Upper lobe of right lung (tissue), 1 donor: ENCODE measurements around the gene ECE2. TPM values are rescaled to one million over a fixed set of nuclear protein-coding genes. Genes with fewer than 3 reads are reported as not detected.

Experiments used
- ATAC-seq: fragments of 200-7000 bp; cut with Tn5 transposase; one replicate; pipeline ENCODE4 v1.9.1; 2020; ENCODE audit warnings: mild to moderate bottlenecking, moderate library complexity
- DNase-seq: peaks from one replicate; pipeline ENCODE4 v3.0.0-alpha.2; 2020
- H3K27ac ChIP-seq: fragments of 200-600 bp; one replicate; pipeline ENCODE4 v1.8.0; 2022
- H3K27me3 ChIP-seq: fragments of 200-600 bp; one replicate; pipeline ENCODE4 v1.8.0; 2022; ENCODE audit warnings: mild to moderate bottlenecking
- H3K36me3 ChIP-seq: fragments of 200-600 bp; one replicate; pipeline ENCODE4 v1.8.0; 2022
- H3K4me1 ChIP-seq: fragments of 200-600 bp; one replicate; pipeline ENCODE4 v1.8.0; 2022
- H3K4me3 ChIP-seq: fragments of 200-600 bp; one replicate; pipeline ENCODE4 v1.8.0; 2022; ENCODE audit warnings: mild to moderate bottlenecking
- H3K9me3 ChIP-seq: fragments of 200-600 bp; one replicate; pipeline ENCODE4 v1.8.0; 2022
- CTCF ChIP-seq: fragments of 200-600 bp; IDR thresholded peaks from one replicate; pipeline ENCODE4 v1.8.0; 2022; ENCODE audit warnings: antibody characterized with exemption
- intact Hi-C: fragments of 100-400 bp; cut with DNase I; formaldehyde crosslinking; loops from one replicate; pipeline ENCODE4 v1.11.0; 2022
- total RNA-seq: library from RNA; stranded (reverse); fragmentation: NEBNext Ultra II Directional; extraction: Animal tissue kit (Norgen Biotek cat#: 25700); gene quantifications from one replicate; pipeline ENCODE4 v1.2.1, GENCODE V29; 2021
- donor health status: DM: no; HTN: yes; CAD: no; lungs with severe emphysema.

The ECE2 gene
- total RNA-seq, 1 donor from 2014 or later = not detected

- ATAC-seq (no peak), DNase-seq (no peak)
- TF ChIP-seq CTCF = no peak
- intact Hi-C loops = no loop called here
- no peak overlapping the region for H3K4me3 ChIP-seq
- H3K4me1 ChIP-seq = no peaks in the 10 kb centered on the region
- H3K27me3 ChIP-seq = no peaks in the 10 kb centered on the region
- no peak overlapping the region for H3K27ac ChIP-seq
- no peaks in the 10 kb centered on the region for H3K9me3 ChIP-seq
- H3K36me3 ChIP-seq = peaks cover 22% of the 10 kb centered on the region
Measured at GRCh38 chr3:184239221-184239620, 36.6 kb upstream of the ECE2 start.

- H3K27me3 ChIP-seq = no peaks in the 10 kb centered on the region
- no peaks in the 10 kb centered on the region for H3K4me1 ChIP-seq
- no peak overlapping the region for H3K27ac ChIP-seq
- H3K36me3 ChIP-seq = peaks cover 27% of the 10 kb centered on the region
- H3K4me3 ChIP-seq = no peak overlapping the region
- TF ChIP-seq CTCF = no peak
- DNase-seq = no peak
- no peaks in the 10 kb centered on the region for H3K9me3 ChIP-seq
- intact Hi-C loops = loop anchor here (10.0 kb wide), 1 partner anchor 95 kb away; no protein-coding TSS in a partner anchor
- no peak for ATAC-seq
Measured at GRCh38 chr3:184239708-184240107, 36.1 kb upstream of the ECE2 start.

- Histone ChIP-seq H3K4me1 (no peaks in the 10 kb centered on the region), H3K27me3 (no peaks in the 10 kb centered on the region), H3K9me3 (no peaks in the 10 kb centered on the region), H3K4me3 (no peak overlapping the region), H3K36me3 (peaks cover 35% of the 10 kb centered on the region), H3K27ac (no peak overlapping the region)
- no peak for ATAC-seq
- intact Hi-C loops = loop anchor here (10.0 kb wide), 1 partner anchor 96 kb away; no protein-coding TSS in a partner anchor
- no peak for TF ChIP-seq CTCF
- DNase-seq = no peak
Measured at GRCh38 chr3:184240384-184241140, 35.3 kb upstream of the ECE2 start.

- intact Hi-C loops = loop anchor here (10.0 kb wide), 1 partner anchor 96 kb away; no protein-coding TSS in a partner anchor
- ATAC-seq (no peak), DNase-seq (no peak)
- TF ChIP-seq CTCF = no peak
- Histone ChIP-seq H3K27me3 (no peaks in the 10 kb centered on the region), H3K27ac (no peak overlapping the region), H3K4me1 (no peaks in the 10 kb centered on the region), H3K9me3 (no peaks in the 10 kb centered on the region), H3K4me3 (no peak overlapping the region), H3K36me3 (peaks cover 38% of the 10 kb centered on the region)
Measured at GRCh38 chr3:184241141-184241446, 34.7 kb upstream of the ECE2 start.

- DNase-seq (peak; percentile 85), ATAC-seq (peak; percentile 86)
- peak; percentile 48 for TF ChIP-seq CTCF
- Histone ChIP-seq H3K4me3 (no peak overlapping the region), H3K9me3 (no peaks in the 10 kb centered on the region), H3K27ac (no peak overlapping the region), H3K27me3 (no peaks in the 10 kb centered on the region), H3K36me3 (peaks cover 38% of the 10 kb centered on the region), H3K4me1 (no peaks in the 10 kb centered on the region)
- intact Hi-C loops = loop anchor here (10.0 kb wide), 1 partner anchor 97 kb away; no protein-coding TSS in a partner anchor
Measured at GRCh38 chr3:184241447-184242296, 34.1 kb upstream of the ECE2 start.
